B cell (primary cell): Measurements from ENCODE around the gene ARID4B. TPM values are rescaled to one million over a fixed set of nuclear protein-coding genes. Genes with fewer than 3 reads are reported as not detected.
"Not testable (repeated sequence)": the region's sequence is repeated elsewhere in the genome, so short reads cannot be mapped to it uniquely, and the experiment has no call there.

ENCODE experiments used
- ATAC-seq: fragments of 200-7000 bp; cut with Tn5 transposase; one replicate; pipeline ENCODE4 v1.10.0; 2021; ENCODE audit warnings: low read depth, mild to moderate bottlenecking, moderate number of reproducible peaks, moderate library complexity
- CTCF ChIA-PET: fragments of 350-600 bp; sonication (Branson Sonifier 250); formaldehyde crosslinking; loops from one replicate; lab custom pipeline; 2021; ENCODE audit warnings: antibody characterized with exemption, inconsistent platforms; lab: Charles Lee
- POLR2A ChIA-PET: fragments of 350-600 bp; sonication (Branson Sonifier 250); formaldehyde crosslinking; loops from one replicate; lab custom pipeline; 2021; ENCODE audit warnings: antibody characterized with exemption; lab: Charles Lee
- DNase-seq: peaks from one replicate; pipeline ENCODE4 v3.0.0; 2013
- H2AFZ ChIP-seq: 2 replicates; pipeline ENCODE4 v1.6.1; 2012; ENCODE audit warnings: mild to moderate bottlenecking, low read depth, low read length; ENCODE audit not compliant: insufficient read depth, poor library complexity, severe bottlenecking
- H3K27ac ChIP-seq, 2 donors: 1 replicate in 1 of 2; 2 replicates in 1 of 2; pipeline ENCODE4 v1.5.1; 2012 to 2013; ENCODE audit warnings: low read length in 2 of 2, mild to moderate bottlenecking in 2 of 2, moderate library complexity in 1 of 2
- H3K27me3 ChIP-seq, 4 experiments: fragments of 200-600 bp in 1 of 4; sonication (generic) in 1 of 4; replicated peaks in 1 of 4; 1 replicate in 2 of 4; 2 replicates in 2 of 4; pipeline versions ENCODE4 v1.6.1 to v1.7.0; 2013 to 2016; ENCODE audit warnings: low read length in 3 of 4, mild to moderate bottlenecking in 2 of 4, mixed read lengths in 1 of 4, moderate library complexity in 1 of 4; ENCODE audit not compliant: insufficient read depth in 4 of 4, control insufficient read depth in 3 of 4; ENCODE audit errors: control extremely low read depth in 1 of 4
- H3K36me3 ChIP-seq, 2 experiments: replicated peaks in 1 of 2; 1 replicate in 1 of 2; 2 replicates in 1 of 2; pipeline versions ENCODE4 v1.6.1 to v1.7.1; 2013; ENCODE audit warnings: low read length in 1 of 2; ENCODE audit not compliant: insufficient read depth in 2 of 2, control insufficient read depth in 1 of 2; ENCODE audit errors: control extremely low read depth in 1 of 2, extremely low read depth in 1 of 2
- H3K4me1 ChIP-seq, 2 donors: fragments of 200-600 bp in 1 of 2; sonication (generic) in 1 of 2; 1 replicate in 1 of 2; 2 replicates in 1 of 2; pipeline versions ENCODE4 v1.5.1 to v1.6.1; 2013 to 2017; ENCODE audit warnings: low read length in 2 of 2; ENCODE audit not compliant: control insufficient read depth in 2 of 2, insufficient read depth in 2 of 2
- H3K4me2 ChIP-seq: replicated peaks from 2 replicates; pipeline ENCODE3; 2012; ENCODE audit warnings: mild to moderate bottlenecking, low read depth, low read length; ENCODE audit not compliant: poor library complexity, severe bottlenecking
- H3K4me3 ChIP-seq, 5 experiments: fragments of 200-600 bp in 1 of 5; sonication (generic) in 1 of 5; 1 replicate in 3 of 5; 2 replicates in 2 of 5; pipeline versions ENCODE4 v1.5.1 to v1.7.0; 2011 to 2016; ENCODE audit warnings: low read length in 4 of 5, mild to moderate bottlenecking in 4 of 5, low read depth in 2 of 5, control low read depth in 1 of 5, moderate library complexity in 1 of 5; ENCODE audit not compliant: insufficient read depth in 1 of 5; ENCODE audit errors: control extremely low read depth in 1 of 5, extremely low read depth in 1 of 5
- H3K79me2 ChIP-seq: fragments of 200-600 bp; sonication (generic); one replicate; pipeline ENCODE4 v1.6.0; 2016; ENCODE audit warnings: low read length; ENCODE audit not compliant: control insufficient read depth, insufficient read depth
- H3K9ac ChIP-seq: fragments of 200-600 bp; sonication (generic); 2 replicates; pipeline ENCODE4 v1.6.1; 2017; ENCODE audit warnings: mild to moderate bottlenecking, low read length, moderate library complexity
- H3K9me3 ChIP-seq, 3 donors: one replicate each; pipeline versions ENCODE4 v1.6.1 to v1.7.1; 2013; ENCODE audit warnings: low read length in 2 of 3; ENCODE audit not compliant: control insufficient read depth in 2 of 3, insufficient read depth in 1 of 3; ENCODE audit errors: control extremely low read depth in 1 of 3
- H4K20me1 ChIP-seq: 2 replicates; pipeline ENCODE4 v1.6.0; 2012; ENCODE audit warnings: mild to moderate bottlenecking, low read length; ENCODE audit not compliant: insufficient read depth, control insufficient read depth, poor library complexity, severe bottlenecking
- H3K27ac Mint-ChIP-seq: one replicate; pipeline ENCODE4 v1.8.0; 2021; ENCODE audit warnings: mixed read lengths
- H3K27me3 Mint-ChIP-seq: one replicate; pipeline ENCODE4 v1.8.0; 2021; ENCODE audit warnings: mixed read lengths
- H3K4me1 Mint-ChIP-seq: one replicate; pipeline ENCODE4 v1.8.0; 2021; ENCODE audit warnings: mixed read lengths
- H3K4me3 Mint-ChIP-seq: one replicate; pipeline ENCODE4 v1.8.0; 2021; ENCODE audit warnings: mixed read lengths
- H3K9me3 Mint-ChIP-seq: one replicate; pipeline ENCODE4 v1.8.0; 2022; ENCODE audit warnings: mixed read lengths; ENCODE audit not compliant: insufficient read depth
- CTCF ChIP-seq: fragments of 200-600 bp; IDR thresholded peaks from one replicate; pipeline ENCODE4 v1.8.0; 2022; ENCODE audit warnings: antibody characterized with exemption, mild to moderate bottlenecking
- WGBS: methylation state at CpG from one replicate; pipeline ENCODE4 v1.1.5; 2013; ENCODE audit warnings: missing lambda C conversion rate; ENCODE audit not compliant: insufficient coverage; 5-methylcytosine and 5-hydroxymethylcytosine counted together
- intact Hi-C: fragments of 100-400 bp; cut with micrococcal nuclease; formaldehyde crosslinking; loops from one replicate; pipeline ENCODE4 v1.10.0; 2022
- polyA plus RNA-seq: library from polyadenylated mRNA; depleted of rRNA; stranded (reverse); fragments of >200 nt; gene quantifications from 2 replicates; pipeline ENCODE4 v1.2.3, GENCODE V29; 2012
- total RNA-seq, 2 donors: library from RNA; stranded (reverse); fragments of 120-200 nt in 1 of 2; gene quantifications; 1 replicate in 1 of 2; 2 replicates in 1 of 2; pipeline versions ENCODE4 v1.2.3 to v1.2.4, GENCODE V29; 2013 to 2022

The ARID4B gene
- total and polyA plus RNA-seq, 2 donors (not counting 1 experiment from before 2014, with no cell fraction given): 13.2 to 110 TPM

DNA sequence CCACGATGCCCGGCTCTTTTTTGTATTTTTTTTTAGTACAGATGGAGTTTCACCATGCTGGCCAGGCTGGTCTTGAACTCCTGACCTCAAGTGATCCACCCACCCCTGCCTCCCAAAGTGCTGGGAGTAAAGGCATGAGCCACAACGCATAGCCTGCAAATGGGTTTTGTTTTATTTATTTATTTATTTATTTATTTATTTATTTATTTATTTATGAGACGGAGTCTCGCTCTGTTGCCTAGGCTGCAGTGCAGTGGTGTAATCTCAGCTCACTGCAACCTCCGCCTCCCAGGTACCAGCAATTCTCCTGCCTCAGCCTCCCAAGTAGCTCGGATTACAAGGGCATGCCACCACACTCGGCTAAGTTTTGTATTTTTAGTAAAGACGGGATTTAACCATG lies 36.2 kb upstream of the ARID4B start:
- H3K27ac ChIP-seq, H3K4me3 Mint-ChIP-seq, H3K9ac ChIP-seq, H2AFZ ChIP-seq, H4K20me1 ChIP-seq, H3K9me3 Mint-ChIP-seq, H3K27me3 Mint-ChIP-seq, H3K4me2 ChIP-seq, H3K36me3 ChIP-seq, POLR2A ChIA-PET, H3K4me3 ChIP-seq, H3K9me3 ChIP-seq, DNase-seq, H3K27ac Mint-ChIP-seq, ATAC-seq, H3K27me3 ChIP-seq: not testable (repeated sequence)
- 100% methylated on average over 2 of the region's 9 CpGs for WGBS
- H3K79me2 ChIP-seq: peaks cover 21% of the 10 kb centered on the region
- peaks cover 22% of the 10 kb centered on the region for H3K4me1 Mint-ChIP-seq
- intact Hi-C loops: loop anchor here (10.0 kb wide), 2 partner anchors 141 to 1431 kb away; partner anchors contain the start of genes B3GALNT2 and MTR
- H3K4me1 ChIP-seq: peaks cover 12% of the 10 kb centered on the region in 2 donors
- CTCF ChIA-PET: interaction anchor here (1.1 kb wide), 1 partner anchor 51 kb away, joined by 3 read pairs; no protein-coding TSS in a partner anchor

GRCh38 chr1:235358899-235359298 lies 30.9 kb upstream of the ARID4B start:
- H3K27ac Mint-ChIP-seq: no peak overlapping the region

More at GRCh38 chr1:235358899-235359298, 30.9 kb upstream of the ARID4B start:
- Mint-ChIP-seq H3K4me1 (no peaks in the 10 kb centered on the region), H3K27me3 (no peaks in the 10 kb centered on the region), H3K9me3 (no peaks in the 10 kb centered on the region), H3K4me3 (no peak overlapping the region)
- Histone ChIP-seq H2AFZ (no peak overlapping the region), H3K9me3 (no peaks in the 10 kb centered on the region), H3K4me2 (no peak overlapping the region), H3K36me3 (no peaks in the 10 kb centered on the region), H3K79me2 (no peaks in the 10 kb centered on the region), H3K27ac (no peak overlapping the region), H3K27me3 (no peaks in the 10 kb centered on the region), H4K20me1 (no peaks in the 10 kb centered on the region), H3K4me1 (no peaks in the 10 kb centered on the region), H3K4me3 (no peak overlapping the region), H3K9ac (no peak overlapping the region)
- ATAC-seq (no peak), DNase-seq (no peak)
- 85% methylated on average over 2 of the region's 3 CpGs for WGBS
- intact Hi-C loops: no loop called here
- POLR2A ChIA-PET: interaction anchor here (0.7 kb wide), 1 partner anchor 90 kb away, joined by 6 read pairs; no protein-coding TSS in a partner anchor
- CTCF ChIA-PET: interaction anchor here (0.6 to 0.7 kb wide), 2 partner anchors 30 to 1635 kb away, joined by 3 to 4 read pairs; partner anchors contain the start of gene GGPS1
- no peak for TF ChIP-seq CTCF
